Renal pelvis (tissue), 12 donors: ENCODE measurements around the gene CATSPER4. TPM values are rescaled to one million over a fixed set of nuclear protein-coding genes. Genes with fewer than 3 reads are reported as not detected.

Experiments used
- DNase-seq: peaks from one replicate; pipeline ENCODE4 v3.0.0-alpha.2; 2013
- long read RNA-seq, 16 experiments: transcript quantifications; one replicate each; lab custom pipeline, GENCODE V29; 2026
- polyA plus RNA-seq, 3 donors: library from polyadenylated mRNA; unstranded; fragments of 120-200 nt; gene quantifications; one replicate each; pipeline ENCODE4 v1.2.1, GENCODE V29; 2013; ENCODE audit not compliant: insufficient read length in 3 of 3

The CATSPER4 gene
- polyA plus RNA-seq = under 1 TPM in 2 of 3 donors, not detected in 1; 0.14 TPM
- long read RNA-seq, donor 1 = 0 reads
- long read RNA-seq, donor 2 = 0 reads
- long read RNA-seq, donor 3 = 0 reads
- long read RNA-seq, donor 4 = 0 reads
- long read RNA-seq, donor 5 = 0 reads
- long read RNA-seq, donor 6 = 0 reads
- long read RNA-seq, donor 7 = 0 reads
- long read RNA-seq, donor 8 = 0 reads
- long read RNA-seq, donor 9 = 0 reads
- long read RNA-seq, donor 10 = 0 reads
- long read RNA-seq, donor 11 = 0 reads
- long read RNA-seq, donor 12 = 0 reads
- long read RNA-seq, donor 13 = 0 reads
- long read RNA-seq, donor 14 = 0 reads
- long read RNA-seq, donor 15 = 0 reads
- long read RNA-seq, donor 16 = 0 reads

- peak; percentile 62 for DNase-seq
Measured at GRCh38 chr1:26190373-26190987, at the start of gene CATSPER4. Gene CATSPER4, plus strand, starts transcription at chr1:26190602. Its CDS starts 26 bp downstream, at chr1:26190628.

DNA sequence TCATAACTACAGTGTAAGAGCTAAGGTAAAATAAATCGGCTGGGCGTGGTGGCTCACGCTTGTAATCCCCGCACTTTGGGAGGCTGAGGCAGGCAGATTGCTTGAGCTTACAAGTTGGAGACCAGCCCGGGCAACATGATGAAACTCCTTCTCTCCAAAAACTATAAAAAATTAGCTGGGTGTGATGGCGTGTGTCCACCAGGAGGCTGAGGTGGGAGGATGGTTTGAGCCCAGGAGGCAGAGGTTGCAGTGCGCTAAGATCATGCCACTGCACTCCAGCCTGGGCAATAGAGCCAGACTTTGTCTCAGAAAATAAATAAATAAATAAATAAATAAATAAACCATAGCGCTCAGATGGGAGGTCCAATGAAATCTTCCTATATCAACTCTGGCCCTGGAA, 48.2 kb upstream of the CATSPER4 start:
- DNase-seq = no peak

- peak; percentile 78 for DNase-seq
Measured at GRCh38 chr1:26145041-26145959, 45.1 kb upstream of the CATSPER4 start.

DNA sequence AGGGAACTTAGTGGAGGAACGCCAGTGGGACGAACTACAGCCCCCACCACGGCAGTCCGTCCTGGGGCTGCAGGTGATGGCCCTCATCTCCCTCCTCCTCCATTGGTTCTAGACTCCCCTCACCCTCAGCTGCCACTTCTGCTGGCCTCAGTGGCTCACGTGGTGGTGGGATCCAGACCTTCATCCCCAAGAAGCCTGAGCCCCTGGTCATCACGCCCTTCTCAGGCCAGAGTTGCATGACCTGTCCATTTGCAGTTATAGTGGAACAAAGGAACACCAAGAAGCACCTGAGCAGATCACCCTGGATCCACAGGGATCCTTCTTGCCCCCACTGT, 44.5 kb upstream of the CATSPER4 start:
- no peak for DNase-seq

DNA sequence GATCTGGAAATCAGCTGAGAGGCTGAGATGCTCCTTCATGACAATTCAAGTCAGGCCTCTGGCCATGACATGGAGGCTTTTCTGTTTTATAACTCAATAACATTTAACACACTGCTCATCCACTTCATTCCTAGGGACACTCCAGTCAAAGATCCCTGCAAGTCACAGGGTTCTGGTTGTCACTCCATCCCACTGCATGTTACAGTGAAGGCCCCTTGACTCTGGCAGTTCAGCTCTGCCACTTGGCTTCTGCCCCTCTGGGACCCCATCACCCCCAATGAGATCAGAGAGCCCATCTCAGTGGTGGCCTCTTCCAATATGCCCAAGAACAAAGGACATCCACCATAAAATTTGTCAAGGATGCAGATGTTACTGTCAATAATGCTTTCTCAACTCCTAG, 41.5 kb upstream of the CATSPER4 start:
- no peak for DNase-seq

DNA sequence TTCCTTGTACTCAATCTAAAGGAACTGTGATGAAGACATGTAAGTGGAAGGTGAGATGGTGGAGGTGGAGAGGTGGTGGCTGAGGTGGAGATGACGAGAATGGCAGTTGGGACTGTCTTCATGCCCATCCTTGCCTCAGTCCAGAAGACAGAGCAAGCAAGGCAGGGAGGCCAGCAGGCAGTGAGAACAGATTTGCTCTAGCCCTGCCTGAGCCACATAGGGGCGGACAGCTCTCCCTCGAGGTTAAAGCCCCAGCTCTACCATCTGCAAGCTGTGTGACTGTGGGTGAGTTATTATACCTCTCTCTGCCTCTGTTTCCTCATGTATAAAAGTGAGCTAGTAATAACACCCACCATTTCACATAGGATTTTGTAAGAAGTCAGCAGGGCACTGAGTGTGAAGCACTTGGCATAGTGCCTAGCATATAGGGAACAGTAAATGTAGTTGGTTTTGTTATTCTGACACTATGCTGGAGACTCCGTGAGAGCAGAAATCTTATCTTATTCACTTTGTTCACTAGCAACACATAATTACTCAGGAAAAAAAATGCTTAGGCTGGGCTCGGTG, 36.4 kb upstream of the CATSPER4 start:
- DNase-seq = no peak

DNA sequence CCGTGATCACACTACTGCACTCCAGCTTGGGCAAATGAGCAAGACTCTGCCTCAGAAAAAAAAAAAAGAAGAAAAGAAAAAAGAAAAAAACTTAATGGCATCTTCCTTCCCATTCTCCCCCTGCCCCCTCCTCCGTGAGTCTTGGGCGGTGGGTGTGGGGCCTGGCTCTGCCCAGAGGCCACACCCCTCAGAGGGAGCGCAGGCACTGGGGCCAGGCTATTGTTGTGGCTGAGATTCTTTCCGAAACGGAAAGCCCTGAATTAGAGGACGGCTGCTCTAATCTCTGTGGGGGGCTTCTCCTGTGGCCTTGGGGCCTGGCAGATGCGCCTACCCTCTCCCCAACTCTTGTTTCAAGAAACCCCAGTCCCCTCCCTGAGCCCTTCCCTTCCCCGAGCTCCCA, 35.7 kb upstream of the CATSPER4 start:
- no peak for DNase-seq

DNA sequence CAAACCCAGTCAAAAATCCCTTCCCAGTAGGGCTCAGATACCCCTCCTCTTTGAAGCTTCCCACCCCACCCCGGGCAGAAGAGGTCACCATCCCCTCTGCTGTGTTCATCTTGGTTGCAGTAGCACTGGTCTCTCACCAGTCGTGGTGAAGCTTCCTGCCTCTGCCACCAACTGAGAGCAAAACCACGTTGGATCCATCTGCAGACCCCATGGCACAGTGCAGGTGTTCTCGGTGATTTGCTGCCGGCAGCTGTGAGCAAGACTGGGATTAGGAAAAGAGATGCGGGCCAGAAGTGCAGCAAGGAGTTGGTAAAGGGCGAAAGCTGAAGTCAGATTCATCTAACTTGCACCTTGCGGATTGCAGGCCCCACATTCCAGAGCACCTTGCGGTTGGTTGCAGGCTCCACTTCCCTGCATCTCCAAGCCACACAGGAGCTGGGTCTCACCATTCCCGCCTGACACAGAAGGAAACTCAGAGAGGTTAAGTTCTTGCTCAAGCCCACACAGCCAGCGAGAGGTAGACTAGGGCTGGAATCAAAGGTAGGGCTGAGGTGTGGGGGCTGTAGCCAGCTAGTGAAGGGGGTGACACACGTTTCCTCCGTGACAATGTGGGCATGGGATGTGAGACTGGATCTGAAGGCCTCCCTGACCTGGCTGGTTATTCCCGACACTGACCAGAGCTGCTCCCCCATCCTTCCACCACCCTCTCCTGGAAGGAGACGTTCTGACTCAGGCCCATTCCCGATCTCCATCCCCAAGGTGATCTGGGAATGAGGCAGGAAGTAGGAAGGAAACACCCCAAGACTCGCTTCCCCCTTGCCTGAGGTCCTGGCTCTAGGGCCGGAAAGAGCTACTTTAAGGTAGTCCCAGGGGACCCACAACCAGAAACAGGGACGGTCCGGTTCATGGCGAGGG, 34.8 kb upstream of the CATSPER4 start:
- no peak for DNase-seq

GRCh38 chr1:26156285-26157038, 33.9 kb upstream of the CATSPER4 start:
- no peak for DNase-seq

GRCh38 chr1:26158271-26158907, 32.0 kb upstream of the CATSPER4 start:
- DNase-seq = no peak

DNA sequence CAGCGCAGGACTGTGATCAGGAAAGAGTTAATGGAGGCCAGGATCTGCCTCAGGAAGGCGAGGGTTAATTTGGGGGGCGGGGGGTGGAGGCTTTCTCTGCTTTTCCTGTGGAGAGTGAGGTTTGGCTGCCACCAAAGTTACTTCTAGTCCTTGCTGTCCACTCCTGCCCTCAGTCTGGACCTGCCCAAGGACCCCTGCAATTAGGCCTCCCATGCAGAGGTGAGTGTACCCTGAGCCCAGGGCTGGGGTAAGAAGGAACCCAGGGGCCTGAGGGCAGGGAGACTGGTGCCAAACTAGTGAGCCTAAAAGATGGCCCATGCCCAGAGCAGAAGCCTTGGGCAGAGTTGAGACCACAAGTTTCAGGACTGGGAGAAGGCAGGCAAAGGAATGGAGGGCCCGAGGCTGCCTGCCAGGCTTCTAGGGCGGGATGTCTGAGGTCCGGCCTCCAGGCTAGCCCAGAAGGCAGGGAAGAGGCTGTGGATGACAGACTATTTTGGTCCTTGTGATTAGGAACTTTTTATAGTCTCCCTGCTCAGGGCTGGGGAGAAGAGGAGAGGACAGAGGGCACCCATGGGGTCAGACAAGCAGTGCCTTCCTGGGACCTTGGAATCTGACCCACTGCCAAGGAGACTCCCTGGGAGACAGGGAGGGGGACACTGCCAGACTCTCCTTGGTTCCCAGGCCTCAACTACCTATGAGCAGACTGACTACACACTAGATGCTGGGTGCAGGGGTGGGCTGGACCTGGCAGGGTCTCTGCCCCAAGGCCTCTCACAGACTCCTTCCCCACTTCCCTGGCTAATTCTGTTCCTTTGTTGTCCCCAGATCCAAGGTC, 31.3 kb upstream of the CATSPER4 start, which contains the start of gene FAM110D:
TSS of gene FAM110D (plus strand) at position 172 of the 835 bp plus-strand sequence. CDS start 2,213 bp downstream, outside the sequence.
- no peak for DNase-seq

DNA sequence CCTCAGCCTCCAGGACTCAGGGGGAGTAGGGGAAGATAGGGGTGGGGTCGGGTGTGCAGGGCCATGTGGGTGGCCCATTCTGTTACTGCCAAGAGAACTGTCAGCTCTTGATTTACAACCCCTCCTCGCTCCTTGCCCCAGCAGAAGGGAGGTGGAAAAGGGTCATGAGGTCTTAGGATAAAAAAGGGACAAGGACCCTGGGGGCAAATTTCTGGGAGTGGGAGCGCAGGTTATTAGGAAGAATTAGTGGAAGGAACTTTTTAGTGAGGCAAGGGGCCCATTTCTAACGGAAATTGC, 30.7 kb upstream of the CATSPER4 start:
- no peak for DNase-seq

GRCh38 chr1:26160527-26161414, 29.6 kb upstream of the CATSPER4 start:
- DNase-seq = no peak

DNA sequence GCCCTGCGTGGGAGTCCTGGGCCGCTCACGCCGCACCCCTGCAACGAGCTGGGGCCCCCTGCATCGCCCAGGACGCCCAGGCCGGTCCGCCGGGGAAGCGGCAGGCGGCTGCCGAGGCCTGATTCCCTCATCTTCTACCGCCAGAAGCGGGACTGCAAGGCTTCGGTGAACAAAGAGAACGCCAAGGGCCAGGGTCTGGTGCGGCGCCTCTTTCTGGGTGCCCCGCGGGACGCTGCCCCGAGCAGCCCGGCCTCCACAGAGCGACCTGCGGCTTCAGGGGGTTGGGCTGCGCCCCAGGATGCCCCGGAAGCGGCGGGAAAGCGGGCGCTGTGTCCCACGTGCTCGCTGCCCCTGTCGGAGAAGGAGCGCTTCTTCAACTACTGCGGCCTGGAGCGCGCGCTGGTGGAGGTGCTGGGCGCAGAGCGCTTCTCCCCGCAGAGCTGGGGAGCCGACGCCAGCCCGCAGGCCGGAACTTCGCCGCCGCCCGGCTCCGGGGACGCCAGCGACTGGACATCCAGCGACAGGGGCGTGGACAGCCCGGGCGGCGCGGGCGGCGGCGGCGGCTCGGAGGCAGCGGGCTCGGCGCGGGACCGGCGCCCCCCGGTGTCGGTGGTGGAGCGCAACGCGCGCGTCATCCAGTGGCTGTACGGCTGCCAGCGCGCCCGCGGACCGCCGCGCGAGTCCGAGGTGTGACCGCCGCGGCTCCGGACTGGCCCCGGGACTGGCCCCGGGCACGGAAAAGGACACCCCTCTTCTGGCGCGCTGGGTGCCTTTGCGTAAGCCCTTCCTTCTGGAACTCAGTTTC, 28.8 kb upstream of the CATSPER4 start:
- no peak for DNase-seq

GRCh38 chr1:26162220-26162709, 28.1 kb upstream of the CATSPER4 start:
- DNase-seq = no peak

- no peak for DNase-seq
Measured at GRCh38 chr1:26163684-26164035, 26.7 kb upstream of the CATSPER4 start.
